Suppressor macrophage treated with lipopolysaccharide for 1 hour (primary cell): Measurements from ENCODE around the gene TMEM220.

Experiments
- DNase-seq, 3 donors: peaks; one replicate each; pipeline ENCODE4 v3.0.0-alpha.2; 2020 to 2022

Gene TMEM220

DNA sequence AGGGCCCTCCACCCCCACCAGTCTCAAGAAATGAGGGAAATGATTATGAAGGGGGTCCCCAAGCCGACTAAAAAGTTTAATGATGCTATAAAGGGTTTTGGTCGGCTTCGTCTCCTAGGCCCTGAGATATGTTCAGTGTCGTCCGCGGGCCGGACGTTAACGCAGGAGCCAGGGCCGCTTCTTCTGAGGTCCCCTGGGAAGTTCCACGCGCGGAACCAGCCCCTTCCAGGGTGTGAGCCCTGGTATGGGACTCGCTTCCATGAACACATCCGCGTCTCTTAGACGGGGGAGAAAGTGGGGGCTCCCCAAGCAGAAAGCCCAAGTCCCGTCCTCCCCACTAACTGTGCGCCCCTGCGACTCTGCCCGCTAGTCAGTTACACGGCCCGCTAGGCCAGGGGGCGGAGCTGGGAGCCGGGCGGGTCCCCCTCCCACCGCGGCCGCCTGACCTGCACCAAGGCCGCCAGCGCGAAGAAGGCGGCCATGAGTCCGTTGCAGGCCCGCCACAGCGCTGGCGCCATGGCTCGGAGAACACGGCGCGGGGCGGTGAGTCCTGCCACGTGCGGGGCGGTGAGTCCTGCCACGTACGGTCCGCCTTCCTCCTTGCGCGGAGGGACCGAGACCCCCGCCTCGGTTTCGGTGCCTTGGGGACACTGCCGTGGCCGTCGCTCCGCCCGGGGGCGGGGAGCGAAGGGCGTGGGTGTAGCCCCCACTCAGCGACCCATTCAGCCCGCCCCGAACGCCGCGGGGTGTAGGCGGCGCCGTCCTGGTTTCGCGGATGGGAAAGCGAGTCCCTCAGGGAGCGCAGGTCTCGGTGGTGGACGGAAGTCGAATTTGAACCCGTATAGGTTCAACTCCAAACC is at the start of gene TMEM220:
Gene TMEM220 (minus strand): TSS at position 690 of the 860 bp plus-strand sequence. CDS start 172 bp downstream, at position 518.
- peak; percentile 68 to 89 (median 78) for DNase-seq

DNA sequence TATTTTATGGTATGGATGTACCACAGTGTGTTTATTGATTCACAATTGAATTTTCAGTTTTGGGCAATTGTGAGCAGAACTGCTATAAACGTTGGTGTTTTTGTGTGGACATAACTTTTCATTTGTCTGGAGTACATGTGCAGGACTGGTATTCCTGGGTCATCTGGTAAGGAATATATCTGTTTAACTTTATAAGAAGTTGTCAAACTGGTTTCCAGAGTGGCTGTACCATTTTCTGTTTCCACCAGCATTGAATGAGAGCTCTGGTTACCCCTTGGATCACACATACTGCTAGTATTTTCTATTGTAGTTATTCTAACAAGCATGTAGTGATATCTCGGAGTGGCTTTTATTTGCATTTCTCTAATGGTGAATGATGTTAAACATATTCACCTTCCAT is 49.8 kb upstream of the TMEM220 start:
- no peak for DNase-seq

DNA sequence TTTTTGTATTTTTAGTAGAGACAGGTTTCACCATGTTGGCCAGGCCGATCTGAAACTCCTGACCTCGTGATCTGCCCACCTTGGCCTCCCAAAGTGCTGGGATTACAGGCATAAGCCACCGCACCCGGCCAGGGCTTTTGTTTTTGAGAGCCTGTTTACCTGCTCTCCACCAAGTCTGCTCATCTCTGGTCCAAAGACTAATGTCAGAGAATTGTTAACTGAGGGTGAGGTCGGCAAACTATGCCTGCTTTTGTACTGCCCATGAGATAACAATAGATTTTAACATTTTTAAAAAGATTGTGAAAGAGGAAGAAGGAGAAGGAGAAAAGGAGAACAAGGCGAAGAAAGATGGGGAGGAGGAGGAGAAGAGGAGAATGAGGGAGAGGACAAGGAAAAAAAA is 48.1 kb upstream of the TMEM220 start:
- no peak for DNase-seq

DNA sequence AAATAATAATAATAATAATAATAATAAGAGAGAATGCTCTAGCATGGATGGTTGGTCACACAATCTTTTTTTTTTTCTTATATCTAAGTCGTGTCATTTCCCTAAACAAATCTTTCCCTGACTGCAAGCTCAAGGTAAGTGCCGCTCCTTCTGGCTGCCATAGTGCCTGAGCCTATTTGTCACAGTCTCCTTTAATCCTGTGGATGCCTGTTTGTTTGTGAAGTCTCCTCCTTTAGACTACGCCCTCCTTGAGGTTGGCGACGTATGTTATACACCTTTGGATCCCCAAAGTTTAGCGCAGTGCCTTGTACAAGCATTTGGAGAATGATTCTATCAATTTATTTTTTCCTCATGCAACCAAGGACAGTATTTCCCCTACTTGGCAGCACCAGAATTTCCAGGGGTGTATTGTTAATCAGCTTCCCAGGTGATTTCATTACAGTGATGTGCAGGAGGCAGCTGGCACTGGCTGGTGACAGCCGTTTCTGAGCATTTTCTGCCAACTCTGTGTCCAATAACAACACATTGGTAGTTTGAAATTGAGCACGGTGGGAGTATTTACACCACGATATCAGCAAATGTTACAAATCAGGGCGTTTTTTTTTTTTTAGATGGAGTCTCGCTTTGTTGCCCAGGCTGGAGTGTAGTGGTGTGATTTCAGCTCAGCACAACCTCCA is 47.4 kb upstream of the TMEM220 start:
- DNase-seq = no peak

DNA sequence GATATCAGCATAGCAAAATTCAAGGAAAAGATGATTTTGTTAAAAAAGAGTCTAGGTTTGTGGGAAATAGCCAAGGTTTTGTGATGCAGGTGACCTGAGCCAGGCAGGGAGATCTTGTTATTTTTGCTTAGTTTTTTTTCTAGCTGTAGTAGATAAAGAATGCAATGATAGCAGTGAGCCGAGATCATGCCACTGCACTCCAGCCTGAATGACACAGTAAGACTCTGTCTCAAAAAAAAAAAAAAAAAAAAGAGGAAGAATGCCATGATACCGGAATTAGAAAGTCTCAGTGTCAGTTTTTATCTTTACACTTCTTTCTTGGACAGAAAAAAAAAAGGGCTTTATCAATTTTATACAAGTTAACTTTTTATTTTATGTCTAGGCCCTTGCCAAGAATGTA is 46.6 kb upstream of the TMEM220 start:
- DNase-seq = peak; percentile 24 to 47 (median 45)

DNA sequence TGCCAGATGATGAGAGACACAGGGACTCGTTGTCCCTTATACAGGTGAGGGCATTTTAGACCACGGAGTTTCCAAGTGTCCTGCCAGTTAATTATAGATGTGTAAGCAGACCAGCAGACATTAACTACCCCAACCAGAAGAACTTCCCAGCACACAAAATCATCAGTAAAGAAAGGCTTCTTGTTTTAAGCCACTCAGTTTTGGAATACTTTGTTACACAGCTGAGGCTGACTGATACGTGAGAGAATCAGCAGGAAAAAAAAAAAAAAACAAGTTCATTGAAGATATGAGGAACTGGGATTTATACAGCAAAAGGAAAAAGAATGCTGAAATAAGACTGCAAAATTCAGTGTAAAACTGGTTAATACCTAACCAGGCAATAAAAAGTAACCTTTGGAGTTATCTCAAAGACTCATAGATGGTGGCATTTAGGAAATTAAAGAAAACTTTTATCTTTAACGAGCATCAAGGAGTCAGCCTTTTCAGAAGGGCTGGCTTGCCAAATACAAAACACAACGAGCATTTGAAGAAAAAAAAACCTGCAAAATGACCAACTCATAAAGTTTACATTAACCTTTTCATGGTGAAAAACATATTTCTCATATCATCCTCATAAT is 46.0 kb upstream of the TMEM220 start:
- no peak for DNase-seq

DNA sequence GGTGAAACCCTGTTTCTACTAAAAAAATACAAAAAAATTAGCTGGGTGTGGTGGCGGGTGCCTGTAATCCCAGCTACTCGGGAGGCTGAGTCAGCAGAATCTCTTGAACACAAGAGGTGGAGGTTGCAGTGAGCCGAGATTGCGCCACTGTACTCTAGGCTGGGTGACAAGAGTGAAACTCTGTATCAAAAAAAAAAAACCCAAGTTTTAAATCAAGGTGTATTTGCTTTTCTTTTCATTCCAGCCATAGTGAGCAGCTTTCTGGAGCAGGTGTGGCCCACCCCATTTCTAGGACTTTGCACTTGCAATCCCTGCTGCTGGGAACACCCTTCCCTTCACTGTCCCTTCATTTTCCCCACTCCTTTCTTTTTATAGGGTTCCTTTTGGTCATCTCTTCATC is 45.2 kb upstream of the TMEM220 start:
- no peak for DNase-seq

DNA sequence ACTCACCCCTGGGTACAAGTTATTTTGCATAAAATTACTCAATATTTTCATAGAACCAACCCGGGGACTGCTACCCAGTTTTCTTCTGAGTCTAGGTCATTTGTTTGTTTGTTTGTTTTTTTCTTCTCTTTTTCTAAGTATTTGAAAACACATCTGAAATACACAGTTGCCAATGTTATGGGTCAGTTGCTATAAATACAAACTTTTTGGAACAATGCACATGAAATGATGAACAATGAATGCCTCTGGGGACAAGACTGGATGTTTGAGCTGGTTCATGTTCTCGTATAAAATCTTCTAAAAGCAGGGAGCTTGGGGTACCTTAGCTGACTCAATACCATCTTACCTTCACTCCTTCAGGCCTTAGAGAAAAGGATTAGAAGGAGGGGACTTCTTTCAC is 43.6 kb upstream of the TMEM220 start:
- no peak for DNase-seq

DNA sequence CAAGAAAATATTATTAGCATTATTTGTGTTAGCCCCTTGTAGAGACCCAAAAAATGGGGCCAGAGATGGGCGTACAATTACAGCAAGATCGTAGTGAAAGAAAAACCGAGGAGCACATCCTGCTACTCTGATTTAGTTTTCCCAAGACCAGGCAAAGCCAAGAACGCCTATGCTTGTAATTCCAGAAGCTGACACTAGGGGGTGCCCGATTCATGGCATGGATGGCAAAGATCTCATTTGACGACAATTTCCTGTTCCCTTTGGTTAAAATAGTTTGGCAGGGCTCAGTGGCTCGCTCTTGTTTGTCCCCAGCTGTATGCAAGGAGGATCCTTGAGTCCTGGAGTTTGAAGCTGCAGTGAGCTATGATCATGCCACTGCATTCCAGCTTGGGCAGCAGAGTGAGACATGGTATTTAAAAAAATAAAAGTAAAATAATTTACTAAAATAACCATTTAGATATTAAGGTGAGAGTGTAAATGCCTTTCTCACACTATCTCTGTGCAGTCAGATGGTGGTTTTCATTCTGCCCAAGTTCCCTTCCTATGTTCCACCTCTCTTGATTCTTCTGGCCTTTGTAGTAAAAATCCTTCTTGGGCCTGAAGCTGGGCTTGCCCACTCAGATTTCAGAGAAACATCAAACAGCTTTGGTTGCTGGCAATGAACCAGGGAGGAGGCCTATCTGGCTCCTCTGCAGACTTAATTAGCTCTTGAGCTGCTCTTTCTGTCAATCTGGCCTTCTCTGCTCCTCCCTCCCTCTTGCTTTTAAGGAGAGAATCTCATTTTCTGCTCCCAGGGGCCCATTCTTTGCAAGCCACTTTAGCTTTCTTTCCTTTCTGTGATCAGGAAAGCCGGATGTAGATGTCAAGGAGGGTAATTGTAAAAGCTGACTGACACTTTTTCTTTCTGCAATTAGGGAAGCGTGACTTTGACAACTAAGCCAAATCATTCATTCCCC is 42.9 kb upstream of the TMEM220 start:
- peak; percentile 76 to 83 (median 79) for DNase-seq

DNA sequence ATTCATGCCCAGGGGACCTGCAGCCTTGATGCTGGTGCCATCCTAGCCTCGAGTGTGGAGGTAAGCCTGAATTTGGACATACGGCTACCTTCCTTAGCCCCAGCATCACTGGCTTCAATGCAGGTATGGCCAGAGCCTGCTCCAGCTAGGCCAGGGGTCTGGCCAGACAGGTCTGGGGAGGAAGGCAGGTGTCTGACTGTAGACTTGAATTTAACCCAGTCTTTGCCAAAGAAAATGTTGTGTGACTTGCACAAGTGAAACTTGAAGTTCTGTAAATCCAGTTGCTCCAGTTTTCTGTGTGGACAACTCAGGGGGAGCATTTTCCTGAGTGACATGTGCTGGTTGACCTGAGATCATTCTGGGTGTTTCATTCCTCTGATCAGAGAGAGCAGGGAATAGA is 41.3 kb upstream of the TMEM220 start:
- no peak for DNase-seq

DNA sequence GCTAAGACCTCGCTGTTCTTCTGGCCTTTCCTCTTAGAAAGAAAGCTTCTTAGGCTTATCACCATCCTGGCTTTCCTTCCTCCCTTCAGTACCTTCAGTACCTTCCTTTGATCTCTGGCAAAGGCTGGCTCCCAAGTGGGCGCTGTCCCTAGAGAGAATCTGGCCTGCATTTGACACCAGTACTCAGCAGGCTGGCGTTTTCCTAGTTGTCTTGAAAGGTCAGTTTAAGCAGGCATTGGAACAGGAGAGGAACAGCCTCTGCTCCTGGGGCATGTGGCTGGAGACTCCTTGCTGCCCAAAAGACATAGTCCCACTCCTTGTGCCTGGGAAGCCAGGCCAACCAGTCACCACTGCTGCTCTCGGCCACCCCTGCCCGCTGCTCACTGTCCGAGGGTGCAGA is 40.0 kb upstream of the TMEM220 start:
- no peak for DNase-seq

DNA sequence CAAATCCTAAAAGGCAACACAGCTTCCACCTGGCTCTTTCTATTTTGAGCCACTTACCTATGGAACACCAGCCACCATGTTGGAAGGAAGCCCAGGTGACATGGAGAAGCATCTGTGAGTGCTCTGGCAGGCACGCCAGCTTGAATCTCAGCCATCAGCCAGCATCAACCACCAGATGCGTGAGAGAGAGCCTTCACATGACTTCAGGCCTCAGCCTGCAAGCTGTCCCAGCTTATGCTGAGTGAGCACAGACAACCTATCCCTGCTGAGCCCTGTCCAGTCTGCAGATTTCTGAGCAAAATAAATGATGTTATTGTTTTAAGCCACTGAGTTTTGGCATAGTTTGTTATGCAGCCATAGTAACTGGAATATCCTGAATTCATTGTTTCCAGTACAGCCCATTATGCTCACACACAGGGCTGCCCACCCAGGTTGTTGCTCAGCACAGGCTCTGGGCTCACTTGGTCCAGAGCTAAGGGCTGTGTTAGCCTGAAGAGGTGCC is 39.0 kb upstream of the TMEM220 start:
- DNase-seq = no peak

DNA sequence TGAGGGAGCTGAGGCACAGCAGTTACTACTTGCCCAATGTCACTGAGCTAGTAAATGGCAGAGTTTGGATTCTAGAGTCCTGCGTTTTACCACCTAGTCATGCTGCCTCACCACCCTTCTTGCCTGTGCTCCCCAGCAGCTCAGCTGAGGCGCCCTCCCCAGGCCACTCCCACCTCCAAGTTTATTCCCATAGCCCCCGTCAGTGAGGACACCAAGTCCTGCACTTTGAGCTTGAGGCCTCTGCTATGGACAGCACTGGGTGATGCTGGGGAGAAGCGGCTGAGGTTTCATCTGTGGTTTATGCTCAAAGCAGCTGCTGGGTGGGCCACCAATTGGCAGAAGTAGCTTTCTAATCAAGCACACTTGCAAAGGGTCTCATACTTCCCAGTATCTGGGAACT is 37.4 kb upstream of the TMEM220 start:
- DNase-seq = no peak

DNA sequence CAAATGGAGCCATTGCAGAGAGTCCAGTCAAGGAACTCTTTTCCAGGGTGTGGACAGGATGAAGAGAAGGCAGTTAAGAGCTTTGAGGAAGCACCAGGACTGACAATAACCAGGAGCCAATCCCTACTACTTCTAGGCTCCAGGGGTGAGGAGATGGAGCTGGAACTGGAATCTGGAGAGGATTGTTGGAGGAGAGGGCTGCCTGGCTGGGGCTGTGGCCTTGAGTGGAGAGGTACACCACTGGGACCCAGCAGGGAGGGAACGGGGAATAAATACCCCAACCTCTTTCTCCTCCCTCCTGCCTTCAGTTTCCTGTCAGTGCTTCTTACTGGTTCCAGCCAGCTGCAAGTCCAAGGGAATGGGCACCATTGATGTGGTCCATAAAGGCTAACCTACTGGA is 32.2 kb upstream of the TMEM220 start:
- DNase-seq = no peak

DNA sequence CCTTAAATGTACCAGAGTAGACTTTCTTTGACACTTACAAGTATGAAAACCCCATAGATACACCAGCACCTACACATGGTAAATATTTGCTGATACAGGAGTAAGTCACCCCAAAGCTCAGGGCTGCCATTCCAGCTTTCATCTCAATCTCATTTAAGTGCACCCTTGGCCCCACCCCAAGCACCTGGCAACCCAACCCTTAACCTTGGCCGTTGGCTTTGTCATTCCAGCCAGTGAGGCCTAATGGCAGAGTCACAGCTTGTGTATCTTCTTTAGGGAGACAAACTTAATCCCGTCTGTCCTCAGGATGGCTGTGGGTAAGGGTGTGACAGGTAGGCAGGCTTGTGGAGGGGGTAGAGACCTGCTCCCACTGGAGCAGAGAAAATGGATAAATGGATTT is 31.5 kb upstream of the TMEM220 start:
- no peak for DNase-seq

DNA sequence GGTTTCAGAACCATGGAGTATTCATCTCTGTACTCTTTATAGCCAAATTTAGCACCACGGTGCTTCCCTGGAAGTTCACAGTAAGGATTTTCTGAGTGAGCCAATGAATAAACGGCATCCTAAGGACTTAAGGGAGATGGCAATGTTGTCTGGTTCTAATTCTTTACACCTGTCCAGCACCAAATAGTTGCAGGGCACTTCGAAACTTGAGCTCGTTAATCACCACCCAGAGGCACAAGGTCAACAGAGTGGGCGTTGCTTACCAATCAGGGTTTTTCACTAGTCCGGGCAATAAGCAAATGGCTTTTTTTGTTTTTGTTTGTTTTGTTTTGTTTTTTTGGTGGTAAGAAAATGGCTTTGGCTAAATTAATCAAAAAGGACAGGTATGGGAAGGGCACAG is 28.2 kb upstream of the TMEM220 start:
- no peak for DNase-seq

DNA sequence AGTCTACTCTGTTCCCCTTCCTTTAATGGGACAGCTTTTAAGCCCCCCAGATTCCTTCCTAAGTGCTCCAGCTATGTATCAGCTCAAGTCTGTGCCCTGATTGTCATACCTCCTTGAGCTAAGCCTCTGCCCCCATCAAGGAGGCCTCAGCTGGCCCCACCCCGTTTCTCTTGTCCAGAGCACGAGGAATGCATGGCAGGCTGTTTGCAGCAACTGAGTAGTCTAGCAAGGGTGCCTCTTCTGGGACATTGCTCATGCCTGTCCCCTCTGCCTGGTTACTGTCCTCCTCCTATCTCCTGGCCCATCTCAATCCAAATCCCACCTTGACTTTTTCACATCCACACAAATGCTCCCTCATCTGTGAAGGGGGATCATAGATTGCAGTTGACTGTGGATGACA is 27.8 kb upstream of the TMEM220 start:
- no peak for DNase-seq

DNA sequence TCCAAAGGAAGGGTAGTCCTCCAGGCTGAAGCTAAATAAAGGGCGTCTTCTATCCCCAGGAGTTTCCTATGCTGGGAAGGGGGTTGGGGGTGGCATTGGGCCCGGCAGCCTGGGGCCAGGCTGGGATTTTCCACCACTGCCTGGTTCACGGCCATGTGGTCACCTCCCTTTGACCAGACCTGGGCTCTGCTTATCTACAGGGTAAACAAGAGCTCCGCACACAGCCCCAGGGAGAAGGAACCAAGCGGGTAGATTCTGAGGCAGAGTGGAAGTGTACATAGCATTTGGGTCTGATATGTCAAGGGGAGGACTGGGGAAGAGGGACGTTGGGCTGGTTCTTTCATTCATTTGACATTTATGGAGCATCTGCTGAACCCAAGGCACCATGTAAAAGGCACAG is 27.2 kb upstream of the TMEM220 start:
- no peak for DNase-seq

DNA sequence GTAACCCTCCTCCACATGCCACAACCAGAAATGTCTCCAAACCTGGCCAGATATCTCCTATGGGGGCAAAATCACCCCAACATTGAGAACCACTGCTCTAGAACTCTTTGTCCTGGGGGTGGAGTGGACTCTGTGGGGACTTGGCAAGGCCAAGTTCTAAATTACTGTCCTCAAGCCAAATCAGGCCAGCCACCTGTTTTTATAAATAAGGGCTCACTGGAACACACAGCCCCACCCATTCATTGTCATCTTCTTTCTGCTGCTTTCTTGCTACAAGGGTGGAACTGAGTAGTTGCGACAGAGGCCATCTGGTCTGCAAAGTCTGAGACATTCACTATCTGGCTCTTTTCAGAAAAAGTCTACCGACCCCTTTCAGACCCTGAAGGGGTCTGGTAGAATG is 26.8 kb upstream of the TMEM220 start:
- DNase-seq = no peak

DNA sequence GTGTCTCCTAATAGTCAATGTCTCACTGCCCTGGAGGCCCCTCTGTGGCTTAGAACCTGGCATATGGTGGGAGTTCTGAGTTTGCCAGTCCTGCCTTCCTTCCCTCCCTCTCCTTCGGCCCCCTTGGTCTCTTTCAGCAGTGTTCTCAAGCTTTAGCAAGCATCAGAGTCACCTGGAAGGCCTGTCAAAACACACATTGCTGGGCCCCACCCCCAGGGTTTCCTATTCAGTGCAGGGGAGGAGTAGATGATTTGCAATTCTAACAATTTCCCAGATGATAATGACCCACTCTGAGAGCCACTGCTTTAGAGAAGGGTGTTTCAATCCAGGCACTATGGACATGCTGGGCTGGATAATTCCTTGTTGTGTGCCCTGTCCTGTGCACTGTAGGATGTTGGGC is 26.4 kb upstream of the TMEM220 start:
- no peak for DNase-seq

DNA sequence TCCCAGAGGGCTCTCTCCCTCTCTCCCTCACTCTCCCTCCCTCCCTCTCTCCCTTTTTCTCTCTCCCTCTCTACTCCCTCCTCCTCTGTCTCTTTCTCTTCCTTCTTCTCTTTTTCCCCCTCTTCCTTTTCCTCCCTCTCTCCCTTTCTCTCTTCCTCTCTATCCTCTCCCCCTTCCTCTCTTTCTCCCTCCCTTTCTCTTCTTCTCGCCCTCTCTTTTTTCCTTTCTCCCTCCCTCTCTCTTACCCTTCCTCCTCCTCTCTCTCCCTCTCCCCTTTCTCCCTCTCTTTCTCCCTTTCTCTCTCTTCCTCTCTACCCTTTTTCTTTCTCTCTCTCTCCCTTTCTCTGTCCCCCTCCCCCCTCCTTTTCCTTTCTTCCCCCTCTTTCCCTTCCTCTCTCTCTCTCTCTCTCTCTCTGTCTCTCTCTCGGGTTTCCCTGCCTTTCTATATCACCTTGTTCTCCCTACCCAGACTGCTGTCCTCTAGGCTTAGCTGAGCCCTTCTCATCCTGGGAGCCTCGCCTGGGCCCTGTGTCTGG is 25.8 kb upstream of the TMEM220 start:
- DNase-seq = no peak

DNA sequence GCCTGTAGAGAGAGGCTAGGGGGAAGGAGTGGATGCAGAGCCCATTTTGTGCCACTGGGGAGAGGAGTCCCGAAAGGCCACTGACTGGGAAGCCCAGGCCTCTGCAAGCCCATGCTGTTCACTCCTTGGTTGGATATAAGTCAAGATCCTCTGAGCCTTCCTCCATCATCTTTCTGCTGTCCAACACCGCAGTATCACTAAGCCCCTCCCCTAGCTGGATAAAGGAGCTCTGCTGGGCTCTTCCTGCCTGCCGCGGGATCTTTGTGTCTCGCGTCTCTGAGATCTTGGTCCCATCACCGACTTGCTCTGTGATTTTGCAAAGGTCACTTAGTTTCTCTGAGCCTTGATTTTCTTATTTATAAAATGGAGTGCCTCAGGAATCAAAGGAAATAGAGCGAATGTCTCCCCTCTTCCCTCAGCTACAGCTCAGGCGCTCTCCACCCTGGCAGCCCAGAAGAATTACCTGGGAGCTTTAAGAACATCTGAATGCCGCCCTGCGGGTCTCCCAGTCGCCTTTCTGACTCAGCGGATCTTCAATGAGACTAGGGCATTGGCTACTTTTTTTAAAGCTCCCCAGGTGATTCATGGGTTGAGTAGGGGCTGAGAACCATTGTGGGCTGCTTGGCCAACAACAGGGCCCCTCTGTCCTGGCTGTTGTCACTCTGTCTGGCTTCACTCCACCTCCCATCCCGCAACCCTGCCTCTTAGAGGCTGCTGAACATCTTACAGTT is 25.2 kb upstream of the TMEM220 start:
- no peak for DNase-seq
